Measurements from ENCODE around the gene ZNF786. TPM values are rescaled to one million over a fixed set of nuclear protein-coding genes. Genes with fewer than 3 reads are reported as not detected.

Gene ZNF786
- total RNA-seq, 1 donor from 2014 or later, result 5.4 TPM

GRCh38 chr7:149074116-149074885 lies 16.2 kb downstream of the ZNF786 start:
- Histone ChIP-seq H3K36me3 (peaks cover 52% of the 10 kb centered on the region), H3K27me3 (ENCODE audit: low read depth) (no peaks in the 10 kb centered on the region), H3K4me1 (no peaks in the 10 kb centered on the region), H3K9me3 (no peaks in the 10 kb centered on the region), H3K4me3 (no peak overlapping the region), H3K27ac (no peak overlapping the region)
- intact Hi-C loops (cut with DNase I), result no loop called here
- TF ChIP-seq CTCF (IDR thresholded peaks at IDR 0.05), result no peak
- DNase-seq, result no peak
- ATAC-seq, result no peak

GRCh38 chr7:149072438-149072775 lies 18.1 kb downstream of the ZNF786 start:
- intact Hi-C loops (cut with DNase I), result no loop called here
- H3K27me3 ChIP-seq (ENCODE audit: low read depth), result no peaks in the 10 kb centered on the region
- ATAC-seq (no peak), DNase-seq (no peak)
- no peak overlapping the region for H3K4me3 ChIP-seq
- no peak for TF ChIP-seq CTCF (IDR thresholded peaks at IDR 0.05)
- peaks cover 52% of the 10 kb centered on the region for H3K36me3 ChIP-seq
- no peak overlapping the region for H3K27ac ChIP-seq
- no peaks in the 10 kb centered on the region for H3K4me1 ChIP-seq
- H3K9me3 ChIP-seq, result no peaks in the 10 kb centered on the region

GRCh38 chr7:149071641-149072437 lies 18.7 kb downstream of the ZNF786 start:
- ATAC-seq, result peak; percentile 33 to 35
- peak; percentile 12 for TF ChIP-seq CTCF (IDR thresholded peaks at IDR 0.05)
- Histone ChIP-seq H3K27ac (peak overlapping the region; percentile 31), H3K4me3 (no peak overlapping the region), H3K36me3 (peaks cover 47% of the 10 kb centered on the region), H3K9me3 (no peaks in the 10 kb centered on the region), H3K4me1 (no peaks in the 10 kb centered on the region), H3K27me3 (ENCODE audit: low read depth) (no peaks in the 10 kb centered on the region)
- no peak for DNase-seq
- intact Hi-C loops (cut with DNase I), result no loop called here

GRCh38 chr7:149071182-149071635 lies 19.3 kb downstream of the ZNF786 start:
- Histone ChIP-seq H3K4me1 (no peaks in the 10 kb centered on the region), H3K36me3 (peaks cover 43% of the 10 kb centered on the region), H3K27ac (no peak overlapping the region), H3K4me3 (no peak overlapping the region), H3K27me3 (ENCODE audit: low read depth) (no peaks in the 10 kb centered on the region), H3K9me3 (no peaks in the 10 kb centered on the region)
- no peak for TF ChIP-seq CTCF (IDR thresholded peaks at IDR 0.05)
- no peak for DNase-seq
- peak; percentile 16 to 32 for ATAC-seq
- intact Hi-C loops (cut with DNase I), result no loop called here

- Histone ChIP-seq H3K9me3 (no peaks in the 10 kb centered on the region), H3K36me3 (peaks cover 43% of the 10 kb centered on the region), H3K4me3 (no peak overlapping the region), H3K27me3 (ENCODE audit: low read depth) (no peaks in the 10 kb centered on the region), H3K4me1 (peaks cover 3% of the 10 kb centered on the region), H3K27ac (no peak overlapping the region)
- TF ChIP-seq CTCF (IDR thresholded peaks at IDR 0.05), result no peak
- peak in 1 of 2 donors; percentile 34 for ATAC-seq
- DNase-seq, result no peak
- intact Hi-C loops (cut with DNase I), result no loop called here
Observed at GRCh38 chr7:149070372-149071125, 20.0 kb downstream of the ZNF786 start.
